ENCODE data around the gene SVEP1.
"Not testable (repeated sequence)": the region's sequence is repeated elsewhere in the genome, so short reads cannot be mapped to it uniquely, and the experiment has no call there.

Gene SVEP1

GRCh38 chr9:110382731-110383130, 196.8 kb downstream of the SVEP1 start:
- TF ChIP-seq CTCF (conservative IDR thresholded peaks at IDR 0.05) (no peak), ZFX (IDR thresholded peaks at IDR 0.05) (no peak)
- no peak overlapping the region for H3K27ac ChIP-seq

GRCh38 chr9:110371411-110372007, 208.0 kb downstream of the SVEP1 start:
- TF ChIP-seq ZFX (IDR thresholded peaks at IDR 0.05): no peak
- TF ChIP-seq CTCF (conservative IDR thresholded peaks at IDR 0.05): no peak
- H3K27ac ChIP-seq: no peak overlapping the region

GRCh38 chr9:110370315-110370714, 209.2 kb downstream of the SVEP1 start:
- TF ChIP-seq ZFX (IDR thresholded peaks at IDR 0.05): no peak
- TF ChIP-seq CTCF (conservative IDR thresholded peaks at IDR 0.05): no peak
- H3K27ac ChIP-seq: no peak overlapping the region

GRCh38 chr9:110364451-110364850, 215.1 kb downstream of the SVEP1 start:
- no peak for TF ChIP-seq ZFX (IDR thresholded peaks at IDR 0.05)
- no peak for TF ChIP-seq CTCF (conservative IDR thresholded peaks at IDR 0.05)

GRCh38 chr9:110358992-110359391, 220.5 kb downstream of the SVEP1 start:
- H3K27ac ChIP-seq: not testable (repeated sequence)

More at GRCh38 chr9:110364451-110364850, 215.1 kb downstream of the SVEP1 start:
- H3K27ac ChIP-seq: no peak overlapping the region

GRCh38 chr9:110357505-110357904, 222.0 kb downstream of the SVEP1 start:
- TF ChIP-seq CTCF (conservative IDR thresholded peaks at IDR 0.05): no peak
- TF ChIP-seq ZFX (IDR thresholded peaks at IDR 0.05): no peak
- no peak overlapping the region for H3K27ac ChIP-seq

GRCh38 chr9:110356639-110357395, 222.7 kb downstream of the SVEP1 start:
- no peak overlapping the region for H3K27ac ChIP-seq
- TF ChIP-seq ZFX (IDR thresholded peaks at IDR 0.05): no peak
- no peak for TF ChIP-seq CTCF (conservative IDR thresholded peaks at IDR 0.05)

- no peak overlapping the region for H3K27ac ChIP-seq
- TF ChIP-seq ZFX (IDR thresholded peaks at IDR 0.05) (no peak), CTCF (conservative IDR thresholded peaks at IDR 0.05) (no peak)
These were observed 223.6 kb downstream of the SVEP1 start for GRCh38 chr9:110355911-110356310.
